ENCODE results near the gene SAC3D1. TPM values are rescaled to one million over a fixed set of nuclear protein-coding genes. Genes with fewer than 3 reads are reported as not detected.

SAC3D1 gene
- total and polyA plus RNA-seq, 2 experiments from 2014 or later: 12.8 to 14.9 TPM

DNA sequence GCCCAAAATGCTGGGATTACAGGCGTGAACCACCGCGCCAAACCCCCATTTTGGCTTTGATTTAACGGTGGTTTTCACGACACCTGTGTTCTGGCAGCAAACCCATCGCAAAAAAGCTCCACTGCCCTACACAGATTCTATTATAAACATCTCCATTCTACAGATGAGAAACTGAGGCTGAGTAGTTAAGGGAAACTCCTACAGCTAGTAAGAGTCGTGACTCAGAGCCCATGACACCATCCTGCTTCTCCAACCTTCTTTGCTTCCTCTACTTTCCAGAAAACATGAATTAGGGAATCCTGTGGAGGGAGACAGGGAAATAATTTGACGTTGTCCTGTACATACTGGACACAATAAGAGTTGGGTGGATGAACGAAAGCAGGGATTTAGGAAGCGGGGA lies 14.2 kb upstream of the SAC3D1 start:
- H3K9ac ChIP-seq: peak overlapping the region; percentile 74; the same call in 1 of the 2 replicates
- peak; percentile 72 for DNase-seq
- TF ChIP-seq EZH2 (IDR thresholded peaks at IDR 0.05; ENCODE audit: insufficient read depth, poor library complexity, severe bottlenecking): no peak
- TF ChIP-seq EZH2phosphoT487 (IDR thresholded peaks at IDR 0.05; ENCODE audit: insufficient read depth, low read depth): no peak
- H3K27ac ChIP-seq: peak overlapping the region; percentile 56
- no peaks in the 10 kb centered on the region for H3K9me3 ChIP-seq (ENCODE audit: low read depth)
- WGBS, 2 experiments (ENCODE audit: low coverage in 1 of 2, low lambda C conversion rate in 2 of 2, missing lambda C conversion rate in 2 of 2): 41 to 44% methylated on average over 10 of the region's 10 CpGs
- peak overlapping the region; percentile 85 for H3K4me3 ChIP-seq
- H4K20me1 ChIP-seq (ENCODE audit: insufficient read depth): no peaks in the 10 kb centered on the region
- H3K36me3 ChIP-seq (ENCODE audit: low read depth): no peaks in the 10 kb centered on the region
- in situ Hi-C loops (cut with MboI): no loop called here
- no peaks in the 10 kb centered on the region for H3K27me3 ChIP-seq (replicated peaks; ENCODE audit: insufficient read depth)
- peak overlapping the region; percentile 74 for H3K4me2 ChIP-seq (ENCODE audit: unreplicated experiment)
- peak overlapping the region; percentile 93 for H2AFZ ChIP-seq
- H3F3A ChIP-seq (ENCODE audit: insufficient read depth): peaks cover 5% of the 10 kb centered on the region; the same call in 1 of the 2 replicates
- no peaks in the 10 kb centered on the region for H3K9me2 ChIP-seq (ENCODE audit: insufficient read depth)
- H3K79me2 ChIP-seq (ENCODE audit: insufficient read depth): peaks cover 6% of the 10 kb centered on the region; the same call in 1 of the 2 replicates
- H3K4me1 ChIP-seq (ENCODE audit: insufficient read depth): peaks cover 13% of the 10 kb centered on the region; the same call in 1 of the 2 replicates

GRCh38 chr11:65027213-65028067 lies 13.6 kb upstream of the SAC3D1 start, which contains the start of gene SNX15:
Gene SNX15, plus strand, starts transcription at chr11:65027439. Its CDS starts 99 bp downstream, at chr11:65027538.
- Histone ChIP-seq H3K9me2 (ENCODE audit: insufficient read depth) (no peaks in the 10 kb centered on the region), H2AFZ (peak within 1 kb of the TSS; percentile 93), H3K4me2 (ENCODE audit: unreplicated experiment) (peak within 1 kb of the TSS; percentile 88), H3K4me3 (peak within 1 kb of the TSS; percentile 85), H3K9me3 (ENCODE audit: low read depth) (no peaks in the 10 kb centered on the region), H3K27me3 (replicated peaks; ENCODE audit: insufficient read depth) (no peaks in the 10 kb centered on the region), H3F3A (ENCODE audit: insufficient read depth) (peaks cover 5% of the 10 kb centered on the region; the same call in 1 of the 2 replicates), H3K36me3 (ENCODE audit: low read depth) (no peaks in the 10 kb centered on the region), H3K27ac (peak within 1 kb of the TSS; percentile 56), H3K79me2 (ENCODE audit: insufficient read depth) (peaks cover 6% of the 10 kb centered on the region; the same call in 1 of the 2 replicates), H3K9ac (peak within 1 kb of the TSS; percentile 74), H4K20me1 (ENCODE audit: insufficient read depth) (no peaks in the 10 kb centered on the region), H3K4me1 (ENCODE audit: insufficient read depth) (peaks cover 13% of the 10 kb centered on the region; the same call in 1 of the 2 replicates)
- WGBS, 2 experiments (ENCODE audit: low coverage in 1 of 2, low lambda C conversion rate in 2 of 2, missing lambda C conversion rate in 2 of 2): 0 to 1% methylated on average over 44 to 50 of the region's 51 CpGs
- in situ Hi-C loops (cut with MboI): no loop called here
- peak; percentile 97 for DNase-seq
- TF ChIP-seq EZH2phosphoT487 (IDR thresholded peaks at IDR 0.05; ENCODE audit: insufficient read depth, low read depth) (no peak), EZH2 (IDR thresholded peaks at IDR 0.05; ENCODE audit: insufficient read depth, poor library complexity, severe bottlenecking) (no peak)

- Histone ChIP-seq H3K79me2 (ENCODE audit: insufficient read depth) (peaks cover 6% of the 10 kb centered on the region; the same call in 1 of the 2 replicates), H3F3A (ENCODE audit: insufficient read depth) (no peaks in the 10 kb centered on the region), H3K4me1 (ENCODE audit: insufficient read depth) (peaks cover 7% of the 10 kb centered on the region; the same call in 1 of the 2 replicates), H3K4me2 (ENCODE audit: unreplicated experiment) (no peak overlapping the region), H3K27ac (no peak overlapping the region), H3K9me3 (ENCODE audit: low read depth) (no peaks in the 10 kb centered on the region), H3K36me3 (ENCODE audit: low read depth) (no peaks in the 10 kb centered on the region; the same call in 1 of the 2 replicates), H3K27me3 (replicated peaks; ENCODE audit: insufficient read depth) (no peaks in the 10 kb centered on the region), H3K9me2 (ENCODE audit: insufficient read depth) (no peaks in the 10 kb centered on the region), H2AFZ (no peak overlapping the region), H4K20me1 (ENCODE audit: insufficient read depth) (no peaks in the 10 kb centered on the region), H3K9ac (no peak overlapping the region), H3K4me3 (no peak overlapping the region)
- no peak for DNase-seq
- in situ Hi-C loops (cut with MboI): no loop called here
- WGBS, 2 experiments (ENCODE audit: low coverage in 1 of 2, low lambda C conversion rate in 2 of 2, missing lambda C conversion rate in 2 of 2): 82% methylated on average over 13 of the region's 13 CpGs
- TF ChIP-seq EZH2phosphoT487 (IDR thresholded peaks at IDR 0.05; ENCODE audit: insufficient read depth, low read depth) (no peak), EZH2 (IDR thresholded peaks at IDR 0.05; ENCODE audit: insufficient read depth, poor library complexity, severe bottlenecking) (no peak)
Measured at GRCh38 chr11:65032216-65032615, 8.8 kb upstream of the SAC3D1 start.

- no peaks in the 10 kb centered on the region; the same call in 1 of the 2 replicates for H3K36me3 ChIP-seq (ENCODE audit: low read depth)
- no peaks in the 10 kb centered on the region for H3K79me2 ChIP-seq (ENCODE audit: insufficient read depth)
- H3K4me1 ChIP-seq (ENCODE audit: insufficient read depth): no peaks in the 10 kb centered on the region
- no peaks in the 10 kb centered on the region for H3F3A ChIP-seq (ENCODE audit: insufficient read depth)
- 69 to 74% methylated on average over 2 of the region's 2 CpGs for WGBS, 2 experiments (ENCODE audit: low coverage in 1 of 2, low lambda C conversion rate in 2 of 2, missing lambda C conversion rate in 2 of 2)
- H3K27me3 ChIP-seq (replicated peaks; ENCODE audit: insufficient read depth): no peaks in the 10 kb centered on the region
- no peaks in the 10 kb centered on the region for H3K9me3 ChIP-seq (ENCODE audit: low read depth)
- H2AFZ ChIP-seq: no peak overlapping the region
- no peak overlapping the region for H3K9ac ChIP-seq
- in situ Hi-C loops (cut with MboI): no loop called here
- H3K4me2 ChIP-seq (ENCODE audit: unreplicated experiment): no peak overlapping the region
- H3K27ac ChIP-seq: no peak overlapping the region
- TF ChIP-seq EZH2 (IDR thresholded peaks at IDR 0.05; ENCODE audit: insufficient read depth, poor library complexity, severe bottlenecking) (no peak), EZH2phosphoT487 (IDR thresholded peaks at IDR 0.05; ENCODE audit: insufficient read depth, low read depth) (no peak)
- no peak for DNase-seq
- no peak overlapping the region for H3K4me3 ChIP-seq
- H4K20me1 ChIP-seq (ENCODE audit: insufficient read depth): no peaks in the 10 kb centered on the region
- no peaks in the 10 kb centered on the region for H3K9me2 ChIP-seq (ENCODE audit: insufficient read depth)
Measured at GRCh38 chr11:65034423-65034822, 6.6 kb upstream of the SAC3D1 start.
